Mononuclear cell (primary cell): Measurements from ENCODE around the gene GLI1. TPM values are rescaled to one million over a fixed set of nuclear protein-coding genes. Genes with fewer than 3 reads are reported as not detected.

ENCODE experiments used
- H3K27me3 ChIP-seq: 2 replicates; pipeline ENCODE4 v1.6.0; 2011; ENCODE audit warnings: low read length, control low read depth; ENCODE audit not compliant: insufficient read depth
- H3K4me1 ChIP-seq: 2 replicates; pipeline ENCODE4 v1.5.1; 2011; ENCODE audit warnings: mild to moderate bottlenecking, low read length, control low read depth; ENCODE audit not compliant: insufficient read depth
- H3K4me3 ChIP-seq: 2 replicates; pipeline ENCODE4 v1.5.1; 2011; ENCODE audit warnings: mild to moderate bottlenecking, low read length, moderate library complexity
- H3K9me3 ChIP-seq: 2 replicates; pipeline ENCODE4 v1.5.1; 2011; ENCODE audit warnings: low read depth, mild to moderate bottlenecking, control low read depth, low read length
- total RNA-seq: library from RNA; depleted of rRNA; stranded (reverse); fragments of >200 nt; gene quantifications from one replicate; pipeline ENCODE4 v1.2.3, GENCODE V29; 2012

Gene GLI1
- total RNA-seq, 1 donor, result 0.10 TPM

- peak overlapping the region; percentile 35 for H3K4me3 ChIP-seq
- H3K9me3 ChIP-seq, result no peaks in the 10 kb centered on the region
- H3K27me3 ChIP-seq, result peaks cover 12% of the 10 kb centered on the region
- peaks cover 43% of the 10 kb centered on the region for H3K4me1 ChIP-seq
These were observed 2.8 kb downstream of the GLI1 start for GRCh38 chr12:57462251-57462911.

GRCh38 chr12:57462912-57463253 lies 3.3 kb downstream of the GLI1 start:
- Histone ChIP-seq H3K4me3 (no peak overlapping the region), H3K27me3 (peaks cover 12% of the 10 kb centered on the region), H3K9me3 (no peaks in the 10 kb centered on the region), H3K4me1 (peaks cover 43% of the 10 kb centered on the region)

GRCh38 chr12:57464569-57464968 lies 5.0 kb downstream of the GLI1 start:
- Histone ChIP-seq H3K27me3 (peaks cover 12% of the 10 kb centered on the region), H3K9me3 (no peaks in the 10 kb centered on the region), H3K4me3 (no peak overlapping the region), H3K4me1 (peaks cover 35% of the 10 kb centered on the region)

GRCh38 chr12:57465030-57465746 lies 5.6 kb downstream of the GLI1 start:
- Histone ChIP-seq H3K9me3 (no peaks in the 10 kb centered on the region), H3K4me3 (no peak overlapping the region), H3K27me3 (peaks cover 11% of the 10 kb centered on the region), H3K4me1 (peaks cover 40% of the 10 kb centered on the region)

GRCh38 chr12:57465747-57466505 lies 6.3 kb downstream of the GLI1 start:
- no peak overlapping the region for H3K4me3 ChIP-seq
- peaks cover 6% of the 10 kb centered on the region for H3K27me3 ChIP-seq
- no peaks in the 10 kb centered on the region for H3K9me3 ChIP-seq
- peaks cover 40% of the 10 kb centered on the region for H3K4me1 ChIP-seq

GRCh38 chr12:57467212-57467874 lies 7.8 kb downstream of the GLI1 start:
- H3K4me3 ChIP-seq, result no peak overlapping the region
- no peaks in the 10 kb centered on the region for H3K9me3 ChIP-seq
- H3K4me1 ChIP-seq, result peaks cover 42% of the 10 kb centered on the region
- no peaks in the 10 kb centered on the region for H3K27me3 ChIP-seq

GRCh38 chr12:57467915-57468314 lies 8.3 kb downstream of the GLI1 start:
- no peaks in the 10 kb centered on the region for H3K9me3 ChIP-seq
- peaks cover 42% of the 10 kb centered on the region for H3K4me1 ChIP-seq
- no peaks in the 10 kb centered on the region for H3K27me3 ChIP-seq
- H3K4me3 ChIP-seq, result no peak overlapping the region

- Histone ChIP-seq H3K27me3 (no peaks in the 10 kb centered on the region), H3K4me1 (peaks cover 54% of the 10 kb centered on the region), H3K4me3 (no peak overlapping the region), H3K9me3 (no peaks in the 10 kb centered on the region)
These were observed 9.9 kb downstream of the GLI1 start for GRCh38 chr12:57469296-57470164.

GRCh38 chr12:57470286-57470969 lies 10.8 kb downstream of the GLI1 start:
- Histone ChIP-seq H3K27me3 (no peaks in the 10 kb centered on the region), H3K4me1 (peaks cover 63% of the 10 kb centered on the region), H3K9me3 (no peaks in the 10 kb centered on the region), H3K4me3 (no peak overlapping the region)

GRCh38 chr12:57470970-57471656 lies 11.5 kb downstream of the GLI1 start:
- H3K9me3 ChIP-seq, result no peaks in the 10 kb centered on the region
- H3K27me3 ChIP-seq, result no peaks in the 10 kb centered on the region
- H3K4me1 ChIP-seq, result peaks cover 70% of the 10 kb centered on the region
- H3K4me3 ChIP-seq, result no peak overlapping the region

GRCh38 chr12:57471661-57472060 lies 12.1 kb downstream of the GLI1 start:
- Histone ChIP-seq H3K4me3 (no peak overlapping the region), H3K27me3 (no peaks in the 10 kb centered on the region), H3K9me3 (no peaks in the 10 kb centered on the region), H3K4me1 (peaks cover 74% of the 10 kb centered on the region)

- Histone ChIP-seq H3K4me3 (no peak overlapping the region), H3K9me3 (no peaks in the 10 kb centered on the region), H3K4me1 (peaks cover 75% of the 10 kb centered on the region), H3K27me3 (no peaks in the 10 kb centered on the region)
These were observed 12.8 kb downstream of the GLI1 start for GRCh38 chr12:57472391-57472790.

- no peak overlapping the region for H3K4me3 ChIP-seq
- H3K9me3 ChIP-seq, result no peaks in the 10 kb centered on the region
- peaks cover 81% of the 10 kb centered on the region for H3K4me1 ChIP-seq
- no peaks in the 10 kb centered on the region for H3K27me3 ChIP-seq
These were observed 13.8 kb downstream of the GLI1 start for GRCh38 chr12:57473392-57473791.
